Testis (tissue), 3 donors: ENCODE measurements around the gene MAST4. TPM values are rescaled to one million over a fixed set of nuclear protein-coding genes. Genes with fewer than 3 reads are reported as not detected.
A peak's percentile ranks its signal among the peaks of the same experiment; 100 is the strongest.

ENCODE experiments used
- DNase-seq: peaks from one replicate; pipeline ENCODE4 v3.0.0-alpha.2; 2019
- H3K27ac ChIP-seq, 2 donors: fragments of 200-600 bp; sonication (generic); one replicate each; pipeline ENCODE4 v1.5.1; 2019
- H3K27me3 ChIP-seq: fragments of 200-600 bp; sonication (generic); one replicate; pipeline ENCODE4 v1.5.1; 2019
- H3K36me3 ChIP-seq: fragments of 200-600 bp; sonication (generic); one replicate; pipeline ENCODE4 v1.5.1; 2017; ENCODE audit warnings: low read depth; ENCODE audit errors: missing control alignments
- H3K4me1 ChIP-seq: fragments of 200-600 bp; sonication (generic); one replicate; pipeline ENCODE4 v1.5.1; 2019
- H3K4me3 ChIP-seq, 2 donors: fragments of 200-600 bp; sonication (generic); one replicate each; pipeline ENCODE4 v1.5.1; 2017 to 2019
- H3K9me3 ChIP-seq: fragments of 200-600 bp; sonication (generic); one replicate; pipeline ENCODE4 v1.5.1; 2017
- CTCF ChIP-seq, 3 experiments: fragments of 450-650 bp in 2 of 3; fragments of 200-600 bp in 1 of 3; sonication (generic) in 1 of 3; IDR thresholded peaks; one replicate each; pipeline ENCODE4 v1.5.1; 2016 to 2019; ENCODE audit warnings: antibody characterized with exemption in 3 of 3, mild to moderate bottlenecking in 2 of 3, moderate library complexity in 1 of 3
- POLR2A ChIP-seq: fragments of 450-650 bp; IDR thresholded peaks from one replicate; pipeline ENCODE4 v1.6.1; 2017; ENCODE audit warnings: antibody characterized with exemption, mild to moderate bottlenecking, moderate library complexity
- WGBS, 2 donors: methylation state at CpG; one replicate each; pipeline ENCODE4 v1.1.5; 2018; 5-methylcytosine and 5-hydroxymethylcytosine counted together
- intact Hi-C: fragments of 100-400 bp; cut with DNase I; formaldehyde crosslinking; loops from one replicate; pipeline ENCODE4 v1.15.1; 2023; ENCODE audit warnings: low total_unique reads
- polyA plus RNA-seq: library from polyadenylated mRNA; stranded (reverse); fragments of 350-450 nt; fragmentation: Illumina TruSeq; extraction: RNeasy Lipid Tissue Mini Kit (QIAGEN cat#74804); gene quantifications from one replicate; pipeline ENCODE4 v1.2.3, GENCODE V29; 2014; ENCODE audit warnings: low read depth, low replicate concordance; ENCODE audit not compliant: insufficient read depth
- total RNA-seq, 2 donors: library from RNA; depleted of rRNA; stranded (reverse); fragments of >200 nt; gene quantifications; one replicate each; pipeline ENCODE4 v1.2.3, GENCODE V29; 2016

MAST4 gene
- total and polyA plus RNA-seq, 3 donors from 2014 or later: 27.2 to 56.4 (median 51.4) TPM

- H3K9me3 ChIP-seq: no peaks in the 10 kb centered on the region
- no peaks in the 10 kb centered on the region for H3K36me3 ChIP-seq
- intact Hi-C loops: no loop called here
- WGBS, 2 donors: 86 to 91% methylated on average over 5 of the region's 5 CpGs
- no peak for DNase-seq
- no peak overlapping the region for H3K4me3 ChIP-seq
- H3K4me1 ChIP-seq: peaks cover 17% of the 10 kb centered on the region
- no peak for TF ChIP-seq CTCF (IDR thresholded peaks at IDR 0.05)
- TF ChIP-seq POLR2A: no peak
- H3K27me3 ChIP-seq: no peaks in the 10 kb centered on the region
- H3K27ac ChIP-seq: no peak overlapping the region
Observed at GRCh38 chr5:67090593-67090992, 494.4 kb downstream of the MAST4 start.

GRCh38 chr5:67092535-67092934, 496.3 kb downstream of the MAST4 start:
- no peak for DNase-seq
- Histone ChIP-seq H3K9me3 (no peaks in the 10 kb centered on the region), H3K4me1 (peaks cover 17% of the 10 kb centered on the region), H3K36me3 (no peaks in the 10 kb centered on the region), H3K4me3 (no peak overlapping the region), H3K27me3 (no peaks in the 10 kb centered on the region), H3K27ac (peak overlapping the region in 1 of 2 donors; percentile 67)
- WGBS, 2 donors: 49% methylated on average over 2 of the region's 2 CpGs
- no peak for TF ChIP-seq POLR2A
- no peak for TF ChIP-seq CTCF (IDR thresholded peaks at IDR 0.05)
- intact Hi-C loops: no loop called here

DNA sequence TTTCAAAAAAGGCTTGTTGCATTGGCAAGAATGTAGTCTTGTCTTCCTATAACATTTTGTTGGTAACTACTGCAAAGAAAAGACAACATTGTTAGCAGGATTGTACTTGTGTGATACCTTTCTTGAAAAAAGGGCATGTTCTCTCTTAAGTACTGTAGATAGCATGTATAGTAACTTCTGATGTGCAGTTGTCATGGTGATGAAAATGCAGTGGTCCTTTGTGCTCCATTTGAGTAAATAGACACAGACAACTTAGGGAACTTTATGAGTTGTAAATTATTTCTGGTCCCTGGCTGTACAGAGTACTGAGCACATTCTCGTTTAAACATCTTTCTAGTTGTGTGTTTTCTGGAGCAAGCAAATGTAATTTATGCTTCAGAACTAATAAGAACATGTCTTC, 497.1 kb downstream of the MAST4 start:
- intact Hi-C loops: no loop called here
- peaks cover 17% of the 10 kb centered on the region for H3K4me1 ChIP-seq

GRCh38 chr5:67094476-67095300, 498.5 kb downstream of the MAST4 start:
- no peak for DNase-seq
- Histone ChIP-seq H3K4me1 (peaks cover 17% of the 10 kb centered on the region), H3K27ac (peak overlapping the region in 1 of 2 donors; percentile 55), H3K27me3 (no peaks in the 10 kb centered on the region), H3K36me3 (no peaks in the 10 kb centered on the region), H3K4me3 (no peak overlapping the region), H3K9me3 (no peaks in the 10 kb centered on the region)
- intact Hi-C loops: no loop called here
- WGBS, 2 donors: 52 to 60% methylated on average over 4 of the region's 4 CpGs
- TF ChIP-seq POLR2A (no peak), CTCF (IDR thresholded peaks at IDR 0.05) (no peak)

More for the DNA sequence above, 497.1 kb downstream of the MAST4 start:
- 55 to 67% methylated on average over 1 of the region's 1 CpG for WGBS, 2 donors
- no peaks in the 10 kb centered on the region for H3K36me3 ChIP-seq
- no peak overlapping the region for H3K27ac ChIP-seq
- no peaks in the 10 kb centered on the region for H3K9me3 ChIP-seq
- TF ChIP-seq CTCF (IDR thresholded peaks at IDR 0.05) (no peak), POLR2A (no peak)
- H3K27me3 ChIP-seq: no peaks in the 10 kb centered on the region
- DNase-seq: no peak
- no peak overlapping the region for H3K4me3 ChIP-seq
